ENCODE data around the gene PPARG. TPM values are rescaled to one million over a fixed set of nuclear protein-coding genes. Genes with fewer than 3 reads are reported as not detected.
"Not testable (repeated sequence)": the region's sequence is repeated elsewhere in the genome, so short reads cannot be mapped to it uniquely, and the experiment has no call there.

PPARG gene
- total RNA-seq, 1 donor from 2014 or later: 7.8 TPM

- DNase-seq (ENCODE audit: low spot score); intact Hi-C loops (cut with DNase I): not testable (repeated sequence)
Measured at GRCh38 chr3:12276827-12277226, 12.0 kb upstream of the PPARG start.

GRCh38 chr3:12278566-12278965 lies 10.3 kb upstream of the PPARG start:
- no peak for DNase-seq (ENCODE audit: low spot score)
- intact Hi-C loops (cut with DNase I): no loop called here

- intact Hi-C loops (cut with DNase I): no loop called here
- DNase-seq (ENCODE audit: low spot score): no peak
Measured at GRCh38 chr3:12279591-12280326, 9.1 kb upstream of the PPARG start.

- DNase-seq (ENCODE audit: low spot score): no peak
- intact Hi-C loops (cut with DNase I): no loop called here
Measured at GRCh38 chr3:12280357-12280806, 8.5 kb upstream of the PPARG start.

GRCh38 chr3:12284591-12284990 lies 4.3 kb upstream of the PPARG start:
- DNase-seq (ENCODE audit: low spot score): no peak
- intact Hi-C loops (cut with DNase I): no loop called here

- intact Hi-C loops (cut with DNase I): loop anchor here (5.0 kb wide), 1 partner anchor 197 kb away; the partner anchor contains the start of gene TSEN2
- DNase-seq (ENCODE audit: low spot score): no peak
Measured at GRCh38 chr3:12285003-12285555, 3.8 kb upstream of the PPARG start.

- not testable (repeated sequence) for DNase-seq (ENCODE audit: low spot score)
- intact Hi-C loops (cut with DNase I): loop anchor here (5.0 kb wide), 1 partner anchor 197 kb away; the partner anchor contains the start of gene TSEN2
Measured at GRCh38 chr3:12285779-12286178, 3.1 kb upstream of the PPARG start.

- intact Hi-C loops (cut with DNase I): loop anchor here (5.0 kb wide), 1 partner anchor 196 kb away; the partner anchor contains the start of gene TSEN2
- no peak for DNase-seq (ENCODE audit: low spot score)
Measured at GRCh38 chr3:12286504-12286903, 2.4 kb upstream of the PPARG start.

- no peak for DNase-seq (ENCODE audit: low spot score)
- intact Hi-C loops (cut with DNase I): loop anchor here (5.0 kb wide), 1 partner anchor 195 kb away; the partner anchor contains the start of gene TSEN2
Measured at GRCh38 chr3:12286927-12287726, 1.7 kb upstream of the PPARG start.

GRCh38 chr3:12287727-12288181 lies 1.1 kb upstream of the PPARG start:
- intact Hi-C loops (cut with DNase I): loop anchor here (5.0 kb wide), 1 partner anchor 195 kb away; the partner anchor contains the start of gene TSEN2
- DNase-seq (ENCODE audit: low spot score): no peak

- no peak for DNase-seq (ENCODE audit: low spot score)
- intact Hi-C loops (cut with DNase I): loop anchor here (5.0 kb wide), 1 partner anchor 193 kb away; the partner anchor contains the start of gene TSEN2
Measured at GRCh38 chr3:12289524-12289923, 654 bp downstream of the PPARG start.

GRCh38 chr3:12292770-12293169 lies 3.9 kb downstream of the PPARG start:
- intact Hi-C loops (cut with DNase I): no loop called here

GRCh38 chr3:12294885-12295580 lies 6.2 kb downstream of the PPARG start:
- intact Hi-C loops (cut with DNase I): no loop called here
- DNase-seq (ENCODE audit: low spot score): no peak

More at GRCh38 chr3:12292770-12293169, 3.9 kb downstream of the PPARG start:
- DNase-seq (ENCODE audit: low spot score): no peak

GRCh38 chr3:12296511-12296910 lies 7.6 kb downstream of the PPARG start:
- no peak for DNase-seq (ENCODE audit: low spot score)
- intact Hi-C loops (cut with DNase I): no loop called here

GRCh38 chr3:12299026-12299425 lies 10.2 kb downstream of the PPARG start:
- no peak for DNase-seq (ENCODE audit: low spot score)
- intact Hi-C loops (cut with DNase I): no loop called here

- no peak for DNase-seq (ENCODE audit: low spot score)
- intact Hi-C loops (cut with DNase I): no loop called here
Measured at GRCh38 chr3:12300137-12300536, 11.3 kb downstream of the PPARG start.

GRCh38 chr3:12301031-12301430 lies 12.2 kb downstream of the PPARG start:
- DNase-seq (ENCODE audit: low spot score): no peak
- intact Hi-C loops (cut with DNase I): no loop called here

- intact Hi-C loops (cut with DNase I): no loop called here
- no peak for DNase-seq (ENCODE audit: low spot score)
Measured at GRCh38 chr3:12301513-12301912, 12.6 kb downstream of the PPARG start.

GRCh38 chr3:12302564-12302963 lies 13.7 kb downstream of the PPARG start:
- DNase-seq (ENCODE audit: low spot score): no peak
- intact Hi-C loops (cut with DNase I): no loop called here

Data from cardiac septum (tissue), 1 donor.